Measurements from ENCODE around the gene IGSF21. TPM values are rescaled to one million over a fixed set of nuclear protein-coding genes. Genes with fewer than 3 reads are reported as not detected.

Gene IGSF21
- total and polyA plus RNA-seq, 2 of the 4 experiments (the other 2 are of a cell fraction): not detected

GRCh38 chr1:18149027-18149641 is 41.5 kb downstream of the IGSF21 start:
- 50% methylated on average over 7 of the region's 19 CpGs; no CpG with 5 or more reads in 1 of the 2 experiments for WGBS, 2 experiments (ENCODE audit: extremely low coverage in 2 of 2, insufficient read length in 1 of 2)
- no TSS peak for BruUV-seq (replicated peaks)
- POLR2A ChIA-PET (ENCODE audit: unreplicated experiment): no interaction called here
- H2AK5ac ChIP-seq (ENCODE audit: low read depth, low read length): no peak overlapping the region
- no peak overlapping the region for H2BK15ac ChIP-seq (ENCODE audit: low read depth, low read length)
- no peak overlapping the region for H3K23ac ChIP-seq (ENCODE audit: low read depth, low read length)
- H2AFZ ChIP-seq (replicated peaks; ENCODE audit: low read length, poor library complexity): no peak overlapping the region
- H4K91ac ChIP-seq (ENCODE audit: insufficient read depth, low read depth, low read length): no peak overlapping the region
- dilution Hi-C loops (cut with HindIII; ENCODE audit: low sequenced_read_pairs, unreplicated experiment): no loop called here
- no peaks in the 10 kb centered on the region; the same call in 1 of the 2 replicates for H3K9me3 ChIP-seq (ENCODE audit: control insufficient read depth, insufficient read depth, low read length)
- no peak overlapping the region for H3K4me3 ChIP-seq (ENCODE audit: insufficient read depth, low read depth, low read length)
- DNase-seq: no peak
- no peak overlapping the region for H4K8ac ChIP-seq (ENCODE audit: low read depth in 2 of 2, low read length in 2 of 2)
- no peaks in the 10 kb centered on the region for H4K20me1 ChIP-seq (ENCODE audit: insufficient read depth, low read length)
- H3K79me1 ChIP-seq (ENCODE audit: low read depth in 1 of 2, low read length in 2 of 2): no peaks in the 10 kb centered on the region
- CTCF ChIA-PET: no interaction called here
- H4K5ac ChIP-seq (ENCODE audit: low read depth, low read length): no peak overlapping the region
- H3K56ac ChIP-seq (ENCODE audit: extremely low read depth, insufficient read depth, low read length): no peak overlapping the region
- ATAC-seq (ENCODE audit: low read depth): no peak
- H3K14ac ChIP-seq (replicated peaks; ENCODE audit: low read depth, low read length): no peak overlapping the region
- in situ Hi-C loops (cut with MboI; ENCODE audit: low sequenced_read_pairs): no loop called here
- H3K9ac ChIP-seq (ENCODE audit: low read depth, low read length): no peak overlapping the region
- no peak overlapping the region for H3K27ac ChIP-seq (ENCODE audit: insufficient read depth, low read length)
- no peak overlapping the region for H3K4ac ChIP-seq (ENCODE audit: low read depth, low read length)
- H2AK9ac ChIP-seq (replicated peaks; ENCODE audit: low read depth, low read length, poor library complexity): no peak overlapping the region
- TF ChIP-seq RCOR1 (IDR thresholded peaks at IDR 0.05; ENCODE audit: insufficient replicate concordance, low read length) (no peak), ELK1 (IDR thresholded peaks at IDR 0.05; ENCODE audit: borderline replicate concordance, low read depth, low read length) (no peak), CEBPB (IDR thresholded peaks at IDR 0.05; ENCODE audit: low read depth, low read length) (no peak), MXI1 (IDR thresholded peaks at IDR 0.05; ENCODE audit: borderline replicate concordance, low read depth, low read length) (no peak), RFX5 (IDR thresholded peaks at IDR 0.05; ENCODE audit: low read depth, low read length) (no peak), RAD21 (IDR thresholded peaks at IDR 0.05; ENCODE audit: low read length) (no peak), MAZ (IDR thresholded peaks at IDR 0.05; ENCODE audit: borderline replicate concordance, low read depth, low read length) (no peak), CHD1 (IDR thresholded peaks at IDR 0.05; ENCODE audit: low read depth, low read length) (no peak), POLR2A (IDR thresholded peaks at IDR 0.05; ENCODE audit: low read depth, low read length) (no peak)
- H3K27me3 ChIP-seq (ENCODE audit: control insufficient read depth, insufficient read depth, low read length): no peaks in the 10 kb centered on the region
- H3K4me2 ChIP-seq (ENCODE audit: low read depth, low read length): no peak overlapping the region
- no peak overlapping the region for H2BK20ac ChIP-seq (ENCODE audit: low read depth, low read length)
- H3K4me1 ChIP-seq (ENCODE audit: control insufficient read depth, insufficient read depth, low read length): no peaks in the 10 kb centered on the region
- no peaks in the 10 kb centered on the region for H3K9me1 ChIP-seq (ENCODE audit: insufficient read depth, low read length)
- no peak overlapping the region for H3K18ac ChIP-seq (ENCODE audit: low read depth, low read length)
- no peaks in the 10 kb centered on the region for H3K36me3 ChIP-seq (ENCODE audit: control insufficient read depth, insufficient read depth, low read length)
- no peak overlapping the region for H2BK5ac ChIP-seq (ENCODE audit: low read depth, low read length, poor library complexity, severe bottlenecking)
- no peak overlapping the region for H2BK120ac ChIP-seq (ENCODE audit: low read depth, low read length)
- intact Hi-C loops (cut with micrococcal nuclease): no loop called here

Measured in IMR-90 (cell line).